ENCODE results near the gene ABLIM2. TPM values are rescaled to one million over a fixed set of nuclear protein-coding genes. Genes with fewer than 3 reads are reported as not detected.

ABLIM2 gene
- total and polyA plus RNA-seq, 2 of the 4 experiments (the other 2 are of a cell fraction): under 0.01 to 0.10 TPM

DNA sequence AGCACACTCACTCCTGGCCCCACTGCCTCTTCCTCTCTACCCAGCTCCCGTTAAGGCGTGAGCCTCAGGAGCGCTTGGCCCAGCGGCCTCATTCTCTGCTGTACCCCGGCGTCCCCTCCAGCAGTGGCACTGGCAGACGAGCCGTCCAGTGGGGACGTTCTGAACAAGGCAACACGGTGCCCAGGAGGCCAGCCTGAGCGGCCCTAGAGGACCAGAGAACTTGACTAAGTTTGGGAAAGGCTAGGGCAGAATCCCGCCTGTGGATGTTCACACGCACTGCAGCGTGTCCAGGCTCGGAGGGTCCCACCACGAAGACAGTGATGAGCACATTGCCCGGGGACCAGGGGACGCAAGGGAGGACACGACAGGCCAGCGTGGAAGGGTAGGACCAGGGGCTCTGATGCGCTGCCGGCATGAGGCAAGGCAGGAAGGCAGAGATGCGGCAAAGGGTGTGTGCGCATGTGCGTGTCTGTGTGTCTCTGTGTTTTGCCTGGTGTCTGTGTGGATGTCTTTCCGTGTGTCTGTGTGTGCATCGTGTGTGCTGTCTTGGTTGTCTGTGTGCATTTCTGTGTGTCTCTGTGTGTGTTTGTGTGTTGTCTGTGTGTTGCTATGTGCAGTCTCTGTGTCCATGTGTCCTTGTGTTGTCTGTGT is 89.4 kb downstream of the ABLIM2 start:
- 70% methylated on average over 10 of the region's 27 CpGs; no CpG with 5 or more reads in 1 of the 2 experiments for WGBS, 2 experiments (ENCODE audit: extremely low coverage in 2 of 2, insufficient read length in 1 of 2)
- Histone ChIP-seq H3K4me1 (ENCODE audit: control insufficient read depth, insufficient read depth, low read length) (no peaks in the 10 kb centered on the region), H3K27ac (ENCODE audit: insufficient read depth, low read length) (no peak overlapping the region)

More for the DNA sequence above, 89.4 kb downstream of the ABLIM2 start:
- Histone ChIP-seq H3K9ac (ENCODE audit: low read depth, low read length) (no peak overlapping the region), H2BK15ac (ENCODE audit: low read depth, low read length) (no peak overlapping the region), H3K56ac (ENCODE audit: extremely low read depth, insufficient read depth, low read length) (no peak overlapping the region), H3K36me3 (ENCODE audit: control insufficient read depth, insufficient read depth, low read length) (no peaks in the 10 kb centered on the region), H3K4ac (ENCODE audit: low read depth, low read length) (no peak overlapping the region), H2BK20ac (ENCODE audit: low read depth, low read length) (no peak overlapping the region), H3K4me2 (ENCODE audit: low read depth, low read length) (no peak overlapping the region), H2AK9ac (replicated peaks; ENCODE audit: low read depth, low read length, poor library complexity) (no peak overlapping the region), H4K91ac (ENCODE audit: insufficient read depth, low read depth, low read length) (no peak overlapping the region), H3K27me3 (ENCODE audit: control insufficient read depth, insufficient read depth, low read length) (peaks cover 72% of the 10 kb centered on the region), H4K20me1 (ENCODE audit: insufficient read depth, low read length) (no peaks in the 10 kb centered on the region), H2AFZ (replicated peaks; ENCODE audit: low read length, poor library complexity) (no peak overlapping the region), H3K9me3 (ENCODE audit: control insufficient read depth, insufficient read depth, low read length) (peaks cover 8% of the 10 kb centered on the region), H4K5ac (ENCODE audit: low read depth, low read length) (no peak overlapping the region), H3K23ac (ENCODE audit: low read depth, low read length) (no peak overlapping the region), H3K9me1 (ENCODE audit: insufficient read depth, low read length) (no peaks in the 10 kb centered on the region; the same call in 1 of the 2 replicates), H3K18ac (ENCODE audit: low read depth, low read length) (no peak overlapping the region), H3K14ac (replicated peaks; ENCODE audit: low read depth, low read length) (no peak overlapping the region), H3K4me3 (ENCODE audit: insufficient read depth, low read depth, low read length) (no peak overlapping the region), H2BK5ac (ENCODE audit: low read depth, low read length, poor library complexity, severe bottlenecking) (no peak overlapping the region), H2BK120ac (ENCODE audit: low read depth, low read length) (no peak overlapping the region), H3K79me1 (ENCODE audit: low read depth in 1 of 2, low read length in 2 of 2) (no peaks in the 10 kb centered on the region), H2AK5ac (ENCODE audit: low read depth, low read length) (no peak overlapping the region), H4K8ac (ENCODE audit: low read depth in 2 of 2, low read length in 2 of 2) (no peak overlapping the region)
- BruUV-seq (replicated peaks): no TSS peak
- DNase-seq (no peak), ATAC-seq (ENCODE audit: low read depth) (no peak)
- POLR2A ChIA-PET (ENCODE audit: unreplicated experiment): no interaction called here
- dilution Hi-C loops (cut with HindIII; ENCODE audit: low sequenced_read_pairs, unreplicated experiment): no loop called here
- TF ChIP-seq RAD21 (IDR thresholded peaks at IDR 0.05; ENCODE audit: low read length) (no peak), SMC3 (IDR thresholded peaks at IDR 0.05; ENCODE audit: low read depth, low read length) (no peak), MAFK (IDR thresholded peaks at IDR 0.05; ENCODE audit: low read depth, low read length) (no peak)
- CTCF ChIA-PET: no interaction called here
- intact Hi-C loops (cut with micrococcal nuclease): no loop called here
- in situ Hi-C loops (cut with MboI; ENCODE audit: low sequenced_read_pairs): no loop called here
